Spleen (tissue), 11 donors: ENCODE measurements around the gene HES6. TPM values are rescaled to one million over a fixed set of nuclear protein-coding genes. Genes with fewer than 3 reads are reported as not detected.

Experiments
- DNase-seq: peaks from one replicate; pipeline ENCODE4 v3.0.0-alpha.2; 2020
- H3K27ac ChIP-seq, 8 donors: fragments of 200-600 bp; sonication (generic) in 7 of 8; 1 replicate in 4 of 8; 2 replicates in 4 of 8; pipeline versions ENCODE4 v1.5.0 to v1.8.0; 2016 to 2021; ENCODE audit warnings: inconsistent platforms in 4 of 8, mild to moderate bottlenecking in 4 of 8, moderate library complexity in 1 of 8
- H3K27me3 ChIP-seq, 7 donors: fragments of 200-600 bp; sonication (generic) in 6 of 7; replicated peaks in 1 of 7; 1 replicate in 4 of 7; 2 replicates in 3 of 7; pipeline versions ENCODE4 v1.5.0 to v1.8.0; 2016 to 2021; ENCODE audit warnings: inconsistent platforms in 3 of 7, mild to moderate bottlenecking in 1 of 7
- H3K36me3 ChIP-seq, 6 donors: fragments of 200-600 bp; sonication (generic) in 5 of 6; 1 replicate in 4 of 6; 2 replicates in 2 of 6; pipeline versions ENCODE4 v1.5.0 to v1.8.0; 2016 to 2021; ENCODE audit warnings: inconsistent platforms in 2 of 6
- H3K4me1 ChIP-seq, 6 donors: fragments of 200-600 bp; sonication (generic) in 5 of 6; 1 replicate in 3 of 6; 2 replicates in 3 of 6; pipeline versions ENCODE4 v1.5.0 to v1.8.0; 2016 to 2021; ENCODE audit warnings: inconsistent platforms in 3 of 6
- H3K4me3 ChIP-seq, 8 donors: fragments of 200-600 bp; sonication (generic) in 7 of 8; 1 replicate in 4 of 8; 2 replicates in 4 of 8; pipeline versions ENCODE4 v1.5.0 to v1.8.0; 2016 to 2021; ENCODE audit warnings: inconsistent platforms in 4 of 8, mild to moderate bottlenecking in 4 of 8, moderate library complexity in 2 of 8
- H3K9me3 ChIP-seq, 8 donors: fragments of 200-600 bp; sonication (generic) in 7 of 8; 1 replicate in 4 of 8; 2 replicates in 4 of 8; pipeline versions ENCODE4 v1.5.0 to v1.8.0; 2016 to 2021; ENCODE audit warnings: inconsistent platforms in 4 of 8
- POLR2A ChIP-seq, 3 donors: fragments of 450-650 bp; IDR thresholded peaks; one replicate each; pipeline ENCODE4 v1.5.1; 2017; ENCODE audit warnings: antibody characterized with exemption in 3 of 3, mild to moderate bottlenecking in 1 of 3
- POLR2AphosphoS5 ChIP-seq, 3 donors: sonication (generic); formaldehyde crosslinking; IDR thresholded peaks; one replicate each; pipeline ENCODE4 v1.5.1; 2017; ENCODE audit warnings: antibody characterized with exemption in 3 of 3
- WGBS, 5 donors: extraction: QIAGEN DNeasy Blood & Tissue Kit in 3 of 5; methylation state at CpG; one replicate each; pipeline versions ENCODE4 v1.1.5 to v1.1.7; 2013 to 2018; 5-methylcytosine and 5-hydroxymethylcytosine counted together
- intact Hi-C: fragments of 100-400 bp; cut with DNase I; formaldehyde crosslinking; loops from one replicate; pipeline ENCODE4 v1.15.0; 2023; ENCODE audit warnings: low total_unique reads
- polyA plus RNA-seq, 3 donors: library from polyadenylated mRNA; stranded (reverse); fragments of 200-250 nt; gene quantifications; one replicate each; pipeline ENCODE4 v1.2.1, GENCODE V29; 2013
- total RNA-seq, 7 donors: library from RNA; depleted of rRNA in 3 of 7; stranded (reverse); fragments of >200 nt in 3 of 7; fragmentation: NEBNext Ultra II Directional in 4 of 7; extraction: Animal tissue kit (Norgen Biotek cat#: 25700) in 4 of 7; gene quantifications; one replicate each; pipeline versions ENCODE4 v1.1.0 to v1.2.1, GENCODE V29; 2016 to 2021
- TF ChIP-seq, protein P1 (sequence below), 11 experiments: fragments of 200-600 bp in 7 of 11; fragments of 450-650 bp in 4 of 11; sonication (generic) in 4 of 11; IDR thresholded peaks in 8 of 11; conservative IDR thresholded peaks in 3 of 11; 1 replicate in 7 of 11; 2 replicates in 4 of 11; pipeline versions ENCODE4 v1.4.0 to v1.8.0; 2016 to 2021; ENCODE audit warnings: antibody characterized with exemption in 11 of 11, inconsistent platforms in 4 of 11, mild to moderate bottlenecking in 1 of 11
- donor health status: healthy with polysubstance abuse.
- donor health status: DM: no; HTN: no; CAD: no; lungs with moderate emphysema.
- donor health status: DM: no; HTN: no; CAD: no.
- donor health status: Bipolar disorder and iron deficiency.
- donor health status: healthy.
- donor health status: DM: no; HTN: no; CAD: no.
- donor health status: DM: yes; HTN: yes; CAD: no.

The HES6 gene
- total and polyA plus RNA-seq, 10 donors: 3.9 to 22.7 (median 8.3) TPM

DNA sequence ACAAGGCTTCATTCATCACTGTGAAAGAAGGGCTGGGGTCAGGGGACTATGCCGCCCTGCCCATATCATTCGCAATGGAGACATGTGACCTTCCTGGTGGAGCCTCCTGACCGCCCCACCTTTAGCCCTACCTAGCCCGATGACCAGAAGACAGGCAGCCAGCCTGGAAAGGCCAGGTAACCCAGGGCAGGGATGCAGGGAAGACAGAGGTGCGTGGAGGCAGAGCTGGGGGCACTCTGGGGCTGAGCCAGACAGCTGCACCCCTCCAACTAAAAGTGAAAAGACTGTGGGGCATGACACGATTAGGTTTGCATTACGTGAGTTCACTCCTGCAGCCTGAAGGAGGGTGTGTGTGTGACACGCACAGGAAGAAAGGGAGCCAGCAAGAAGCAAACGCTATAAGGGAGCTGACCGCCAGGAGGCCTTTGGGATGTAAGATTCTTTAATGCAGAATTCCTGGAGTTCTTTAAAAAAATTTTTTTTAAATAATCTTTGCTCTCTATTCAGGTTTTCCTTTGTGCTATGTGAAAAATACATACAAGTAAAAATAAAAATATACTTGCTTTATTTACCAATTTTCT is 3.7 kb upstream of the HES6 start:
- no peaks in the 10 kb centered on the region for H3K9me3 ChIP-seq
- no peak overlapping the region for H3K4me3 ChIP-seq
- DNase-seq: peak; percentile 39
- peaks cover 0 to 44% (median 15%) of the 10 kb centered on the region in 6 donors for H3K36me3 ChIP-seq
- TF ChIP-seq POLR2A (IDR thresholded peaks at IDR 0.05) (no peak), POLR2AphosphoS5 (IDR thresholded peaks at IDR 0.05) (no peak)
- TF ChIP-seq, protein P1, sequence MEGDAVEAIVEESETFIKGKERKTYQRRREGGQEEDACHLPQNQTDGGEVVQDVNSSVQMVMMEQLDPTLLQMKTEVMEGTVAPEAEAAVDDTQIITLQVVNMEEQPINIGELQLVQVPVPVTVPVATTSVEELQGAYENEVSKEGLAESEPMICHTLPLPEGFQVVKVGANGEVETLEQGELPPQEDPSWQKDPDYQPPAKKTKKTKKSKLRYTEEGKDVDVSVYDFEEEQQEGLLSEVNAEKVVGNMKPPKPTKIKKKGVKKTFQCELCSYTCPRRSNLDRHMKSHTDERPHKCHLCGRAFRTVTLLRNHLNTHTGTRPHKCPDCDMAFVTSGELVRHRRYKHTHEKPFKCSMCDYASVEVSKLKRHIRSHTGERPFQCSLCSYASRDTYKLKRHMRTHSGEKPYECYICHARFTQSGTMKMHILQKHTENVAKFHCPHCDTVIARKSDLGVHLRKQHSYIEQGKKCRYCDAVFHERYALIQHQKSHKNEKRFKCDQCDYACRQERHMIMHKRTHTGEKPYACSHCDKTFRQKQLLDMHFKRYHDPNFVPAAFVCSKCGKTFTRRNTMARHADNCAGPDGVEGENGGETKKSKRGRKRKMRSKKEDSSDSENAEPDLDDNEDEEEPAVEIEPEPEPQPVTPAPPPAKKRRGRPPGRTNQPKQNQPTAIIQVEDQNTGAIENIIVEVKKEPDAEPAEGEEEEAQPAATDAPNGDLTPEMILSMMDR (IDR thresholded peaks at IDR 0.05 in 8 of 11, conservative IDR thresholded peaks at IDR 0.05 in 3 of 11): no peak
- intact Hi-C loops: no loop called here
- WGBS, 5 donors: 85 to 92% (median 90%) methylated on average over 9 to 10 of the region's 10 CpGs
- H3K27me3 ChIP-seq: peaks cover 0 to 32% (median 9%) of the 10 kb centered on the region in 7 donors
- peaks cover 11 to 44% (median 34%) of the 10 kb centered on the region in 6 donors for H3K4me1 ChIP-seq
- peak overlapping the region in 5 of 8 donors; percentile 52 to 74 (median 61) for H3K27ac ChIP-seq

DNA sequence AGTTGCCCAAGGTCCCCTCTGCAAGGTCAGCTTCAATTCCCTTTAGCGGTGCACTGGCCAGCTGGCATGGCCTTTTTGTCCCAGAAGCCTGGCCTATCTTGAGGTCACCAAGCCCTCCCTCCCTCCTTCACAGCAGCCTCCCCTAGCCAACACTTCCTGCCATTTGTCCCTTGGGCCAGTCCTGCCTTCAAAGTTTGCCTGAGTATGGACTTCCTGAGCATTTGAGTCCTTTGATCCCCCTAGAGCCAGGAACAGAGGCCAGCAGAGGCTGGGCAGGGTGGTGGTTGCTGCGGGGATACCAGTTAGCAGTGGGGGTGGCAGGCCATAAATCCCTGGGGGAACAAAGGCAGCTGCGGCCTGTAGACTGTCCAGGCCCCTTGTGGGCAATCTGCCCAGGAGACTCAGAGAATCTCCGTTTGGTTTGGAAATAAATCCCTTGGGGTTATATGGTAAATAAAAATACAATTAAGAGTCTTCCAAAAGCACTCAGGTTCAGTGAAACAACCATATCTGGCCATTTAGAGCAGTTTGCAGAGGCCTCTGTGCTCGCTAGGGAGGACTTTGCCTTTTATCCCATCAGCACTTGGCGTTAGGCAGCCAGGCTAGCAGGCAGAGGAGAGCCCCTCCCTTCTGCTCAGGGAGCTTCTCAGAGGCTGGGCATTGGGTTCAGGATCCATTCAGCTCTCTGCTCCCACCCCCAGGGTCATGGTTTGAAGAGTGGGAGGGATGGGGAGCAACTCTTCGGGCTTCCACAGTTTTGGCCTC is 3.1 kb upstream of the HES6 start:
- TF ChIP-seq POLR2AphosphoS5 (IDR thresholded peaks at IDR 0.05) (peak; percentile 24 to 74 (median 60)), POLR2A (IDR thresholded peaks at IDR 0.05) (no peak)
- intact Hi-C loops: no loop called here
- Histone ChIP-seq H3K27ac (peak overlapping the region in 6 of 8 donors; percentile 32 to 74 (median 60)), H3K4me1 (peaks cover 11 to 50% (median 36%) of the 10 kb centered on the region in 6 donors), H3K27me3 (peaks cover 0 to 39% (median 13%) of the 10 kb centered on the region in 7 donors), H3K36me3 (peaks cover 0 to 37% (median 15%) of the 10 kb centered on the region in 6 donors), H3K4me3 (no peak overlapping the region), H3K9me3 (no peaks in the 10 kb centered on the region)
- 52 to 74% (median 73%) methylated on average over 6 to 7 of the region's 7 CpGs for WGBS, 5 donors
- DNase-seq: peak; percentile 72

DNA sequence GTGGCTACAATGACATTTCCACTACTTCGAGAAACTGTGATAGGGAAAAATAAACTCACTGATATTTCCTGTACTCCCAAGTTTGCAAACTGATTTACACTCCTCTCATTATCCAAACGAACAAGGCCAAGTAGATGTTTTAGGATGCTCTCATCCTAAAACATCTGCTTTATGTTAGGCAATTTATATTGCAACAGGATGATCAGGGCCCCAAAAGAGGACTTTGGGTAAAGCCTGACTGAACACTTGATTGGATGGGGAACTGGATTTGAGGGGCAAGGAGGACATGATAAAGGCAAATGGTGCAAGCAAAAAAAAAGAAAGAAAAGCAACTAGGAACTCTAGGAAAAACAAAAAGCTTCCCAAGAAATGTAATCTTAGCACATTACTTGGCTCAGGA is 2.1 kb upstream of the HES6 start:
- no peak overlapping the region for H3K4me3 ChIP-seq
- TF ChIP-seq POLR2A (IDR thresholded peaks at IDR 0.05) (no peak), POLR2AphosphoS5 (IDR thresholded peaks at IDR 0.05) (no peak)
- TF ChIP-seq, protein P1 (IDR thresholded peaks at IDR 0.05 in 8 of 11, conservative IDR thresholded peaks at IDR 0.05 in 3 of 11): no peak
- peaks cover 11 to 50% (median 36%) of the 10 kb centered on the region in 6 donors for H3K4me1 ChIP-seq
- no peaks in the 10 kb centered on the region for H3K9me3 ChIP-seq
- H3K27me3 ChIP-seq: peaks cover 0 to 48% (median 13%) of the 10 kb centered on the region in 7 donors
- 76 to 83% (median 78%) methylated on average over 2 of the region's 2 CpGs for WGBS, 5 donors
- intact Hi-C loops: no loop called here
- peaks cover 0 to 27% (median 12%) of the 10 kb centered on the region in 6 donors for H3K36me3 ChIP-seq
- no peak for DNase-seq
- H3K27ac ChIP-seq: peak overlapping the region in 5 of 8 donors; percentile 52 to 74 (median 61)

DNA sequence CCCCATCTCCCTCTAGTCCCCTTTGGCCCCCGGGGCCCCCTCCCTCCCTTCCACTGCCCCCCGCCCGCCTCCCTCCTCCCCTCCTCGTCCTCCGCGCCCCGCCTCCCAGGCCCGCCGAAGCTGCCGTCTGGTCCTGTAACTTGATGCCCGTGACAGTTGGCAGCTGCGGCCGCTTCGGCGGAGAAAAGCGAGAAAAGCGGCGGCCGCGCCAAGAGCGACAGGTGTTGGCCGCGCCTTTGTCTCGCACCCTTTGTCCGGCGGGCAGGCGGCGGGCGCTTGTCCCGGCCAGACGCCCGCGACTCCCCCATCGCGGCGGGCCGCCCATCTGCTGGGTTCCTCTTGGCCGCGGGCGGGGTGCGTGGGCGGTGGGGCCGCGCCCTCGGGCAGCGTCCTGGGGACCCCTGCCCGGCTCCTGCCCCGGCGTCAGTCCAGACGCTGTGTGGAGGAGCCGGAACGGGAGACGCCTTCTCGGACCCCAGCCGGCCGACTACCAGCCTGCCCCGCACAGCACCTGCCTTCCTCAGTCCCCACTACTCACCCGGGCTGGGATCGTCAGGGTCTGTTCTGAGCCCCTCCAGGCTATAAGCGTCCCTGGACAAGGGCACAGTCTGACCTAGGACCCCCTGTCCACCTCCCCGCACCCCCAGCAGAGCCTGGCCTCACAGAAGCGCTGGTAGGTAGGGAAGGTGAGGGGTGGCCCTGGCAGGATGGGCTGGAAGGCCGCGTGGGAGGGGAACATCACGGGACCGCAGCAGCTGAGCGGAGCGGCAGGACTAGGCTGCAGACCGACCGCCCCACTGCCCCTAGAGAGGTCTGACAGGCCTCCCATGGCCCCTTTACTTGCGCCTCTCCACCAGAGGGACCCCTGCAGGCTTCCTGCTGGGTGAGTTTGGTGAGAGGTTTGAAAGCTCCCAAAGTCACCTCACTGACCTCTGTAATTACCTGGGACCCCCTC is 1.2 kb upstream of the HES6 start:
- Histone ChIP-seq H3K27ac (no peak overlapping the region), H3K9me3 (no peaks in the 10 kb centered on the region), H3K4me1 (peaks cover 11 to 50% (median 36%) of the 10 kb centered on the region in 6 donors), H3K4me3 (peak overlapping the region; percentile 64 to 90 (median 77)), H3K27me3 (peaks cover 0 to 58% (median 13%) of the 10 kb centered on the region in 7 donors), H3K36me3 (peaks cover 0 to 18% (median 11%) of the 10 kb centered on the region in 6 donors)
- peak; percentile 88 for DNase-seq
- TF ChIP-seq, protein P1 (IDR thresholded peaks at IDR 0.05 in 8 of 11, conservative IDR thresholded peaks at IDR 0.05 in 3 of 11): no peak
- peak in 1 of 3 donors; percentile 13 for TF ChIP-seq POLR2AphosphoS5 (IDR thresholded peaks at IDR 0.05)
- 9 to 43% (median 13%) methylated on average over 14 to 71 of the region's 71 CpGs for WGBS, 5 donors
- intact Hi-C loops: no loop called here
